Activated CD8-positive, alpha-beta memory T cell treated with anti-CD3 and anti-CD28 coated beads for 1 hour (primary cell): ENCODE results near the gene PEX10.

Source experiments
- DNase-seq, 2 donors: peaks; one replicate each; pipeline ENCODE4 v3.0.0-alpha.2; 2020; ENCODE audit warnings: low read depth in 1 of 2; ENCODE audit errors: extremely low read depth in 1 of 2

PEX10 gene

GRCh38 chr1:2354511-2355372, 57.6 kb downstream of the PEX10 start:
- no peak for DNase-seq
